Smooth muscle cell (in vitro differentiated cells): ENCODE data around the gene BICD2. TPM values are rescaled to one million over a fixed set of nuclear protein-coding genes. Genes with fewer than 3 reads are reported as not detected.

ENCODE experiments used
- DNase-seq: peaks from one replicate; lab custom pipeline; 2025; ENCODE audit not compliant: unreplicated experiment; lab: John Stamatoyannopoulos, UW
- H2AFZ ChIP-seq: fragments of 200-600 bp; sonication (generic); 2 replicates; pipeline ENCODE4 v1.6.0; 2016; ENCODE audit warnings: antibody characterized with exemption, low read depth, mild to moderate bottlenecking
- H3F3A ChIP-seq: fragments of 200-600 bp; sonication (generic); 2 replicates; pipeline ENCODE4 v1.6.0; 2017; ENCODE audit warnings: antibody characterized with exemption, low read depth
- H3K27ac ChIP-seq: fragments of 200-600 bp; sonication (generic); 2 replicates; pipeline ENCODE4 v1.5.1; 2016; ENCODE audit warnings: low read depth, mild to moderate bottlenecking
- H3K27me3 ChIP-seq: fragments of 200-600 bp; sonication (generic); 2 replicates; pipeline ENCODE4 v1.6.1; 2016; ENCODE audit warnings: low read depth, mild to moderate bottlenecking
- H3K36me3 ChIP-seq: fragments of 200-600 bp; sonication (generic); 2 replicates; pipeline ENCODE4 v1.5.1; 2016; ENCODE audit warnings: low read depth
- H3K4me1 ChIP-seq: fragments of 200-600 bp; sonication (generic); 2 replicates; pipeline ENCODE4 v1.5.1; 2016; ENCODE audit warnings: low read depth
- H3K4me2 ChIP-seq: fragments of 200-600 bp; sonication (generic); 2 replicates; pipeline ENCODE4 v1.6.0; 2016; ENCODE audit warnings: mild to moderate bottlenecking
- H3K4me3 ChIP-seq: fragments of 200-600 bp; sonication (generic); 2 replicates; pipeline ENCODE4 v1.5.1; 2016; ENCODE audit warnings: mild to moderate bottlenecking
- H3K79me2 ChIP-seq: fragments of 200-600 bp; sonication (generic); 2 replicates; pipeline ENCODE4 v1.6.0; 2016; ENCODE audit warnings: low read depth, mild to moderate bottlenecking
- H3K9ac ChIP-seq: fragments of 200-600 bp; sonication (generic); 2 replicates; pipeline ENCODE4 v1.6.0; 2016; ENCODE audit warnings: low read depth
- H3K9me3 ChIP-seq: fragments of 200-600 bp; sonication (generic); replicated peaks from 2 replicates; pipeline ENCODE4 v1.5.1; 2016; ENCODE audit warnings: low read depth
- H4K20me1 ChIP-seq: fragments of 200-600 bp; sonication (generic); 2 replicates; pipeline ENCODE4 v1.6.0; 2016; ENCODE audit warnings: low read depth
- WGBS: methylation state at CpG from one replicate; pipeline ENCODE4 v1.1.7; 2016; ENCODE audit warnings: low lambda C conversion rate; 5-methylcytosine and 5-hydroxymethylcytosine counted together
- polyA plus RNA-seq: library from polyadenylated mRNA; unstranded; fragments of >200 nt; fragmentation: Nextera tagmentation; extraction: Ambion mirVana; gene quantifications from 2 replicates; pipeline ENCODE4 v1.2.1, GENCODE V29; 2016
- total RNA-seq: library from RNA; depleted of rRNA; stranded (reverse); fragments of >200 nt; gene quantifications from 2 replicates; pipeline ENCODE4 v1.2.3, GENCODE V29; 2014
- TF ChIP-seq, protein P1 (sequence below): fragments of 200-600 bp; sonication (generic); IDR thresholded peaks from 2 replicates; pipeline ENCODE4 v1.5.1; 2017; ENCODE audit warnings: borderline replicate concordance, mild to moderate bottlenecking, antibody characterized with exemption; ENCODE audit not compliant: insufficient read depth, poor library complexity, severe bottlenecking

BICD2 gene
- total and polyA plus RNA-seq, 2 experiments from 2014 or later, result 28.1 to 29.1 TPM

DNA sequence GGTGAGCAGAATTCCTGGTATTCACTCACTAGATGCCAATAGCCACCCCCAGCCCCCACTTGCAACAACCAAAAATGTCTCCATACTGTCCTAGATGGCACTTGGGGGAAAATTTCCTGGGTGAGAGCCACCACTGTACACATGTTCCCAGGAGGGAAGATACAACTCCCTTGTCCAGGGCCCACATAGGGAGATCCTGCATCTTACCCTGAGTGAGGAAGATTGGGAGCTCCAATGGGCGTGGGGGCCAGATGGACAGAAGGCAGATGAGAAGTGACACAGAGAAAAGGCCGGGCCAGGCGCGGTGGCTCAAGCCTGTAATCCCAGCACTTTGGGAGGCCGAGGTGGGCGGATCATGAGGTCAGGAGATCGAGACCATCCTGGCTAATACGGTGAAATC, 82.4 kb downstream of the BICD2 start:
- Histone ChIP-seq H3K4me2 (no peak overlapping the region), H3K9ac (no peak overlapping the region), H2AFZ (no peak overlapping the region), H3K9me3 (no peaks in the 10 kb centered on the region), H3K36me3 (no peaks in the 10 kb centered on the region), H3K27me3 (no peaks in the 10 kb centered on the region), H3K27ac (no peak overlapping the region), H3K4me3 (no peak overlapping the region), H3F3A (no peaks in the 10 kb centered on the region), H3K4me1 (no peaks in the 10 kb centered on the region), H4K20me1 (no peaks in the 10 kb centered on the region), H3K79me2 (no peaks in the 10 kb centered on the region)
- DNase-seq, result no peak
- TF ChIP-seq, protein P1, sequence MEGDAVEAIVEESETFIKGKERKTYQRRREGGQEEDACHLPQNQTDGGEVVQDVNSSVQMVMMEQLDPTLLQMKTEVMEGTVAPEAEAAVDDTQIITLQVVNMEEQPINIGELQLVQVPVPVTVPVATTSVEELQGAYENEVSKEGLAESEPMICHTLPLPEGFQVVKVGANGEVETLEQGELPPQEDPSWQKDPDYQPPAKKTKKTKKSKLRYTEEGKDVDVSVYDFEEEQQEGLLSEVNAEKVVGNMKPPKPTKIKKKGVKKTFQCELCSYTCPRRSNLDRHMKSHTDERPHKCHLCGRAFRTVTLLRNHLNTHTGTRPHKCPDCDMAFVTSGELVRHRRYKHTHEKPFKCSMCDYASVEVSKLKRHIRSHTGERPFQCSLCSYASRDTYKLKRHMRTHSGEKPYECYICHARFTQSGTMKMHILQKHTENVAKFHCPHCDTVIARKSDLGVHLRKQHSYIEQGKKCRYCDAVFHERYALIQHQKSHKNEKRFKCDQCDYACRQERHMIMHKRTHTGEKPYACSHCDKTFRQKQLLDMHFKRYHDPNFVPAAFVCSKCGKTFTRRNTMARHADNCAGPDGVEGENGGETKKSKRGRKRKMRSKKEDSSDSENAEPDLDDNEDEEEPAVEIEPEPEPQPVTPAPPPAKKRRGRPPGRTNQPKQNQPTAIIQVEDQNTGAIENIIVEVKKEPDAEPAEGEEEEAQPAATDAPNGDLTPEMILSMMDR, result no peak
- WGBS, result 92% methylated on average over 8 of the region's 8 CpGs

- peak overlapping the region; percentile 72 for H3K27ac ChIP-seq
- WGBS, result 80% methylated on average over 12 of the region's 12 CpGs
These were observed 84.2 kb downstream of the BICD2 start for GRCh38 chr9:92680166-92681119.

GRCh38 chr9:92679413-92680165, 85.0 kb downstream of the BICD2 start:
- Histone ChIP-seq H3K79me2 (no peaks in the 10 kb centered on the region), H3K9me3 (no peaks in the 10 kb centered on the region), H3K27me3 (no peaks in the 10 kb centered on the region), H3K4me2 (no peak overlapping the region), H3F3A (no peaks in the 10 kb centered on the region), H4K20me1 (no peaks in the 10 kb centered on the region), H3K27ac (peak overlapping the region; percentile 72), H3K9ac (no peak overlapping the region), H3K4me3 (no peak overlapping the region), H3K36me3 (no peaks in the 10 kb centered on the region), H3K4me1 (no peaks in the 10 kb centered on the region), H2AFZ (no peak overlapping the region)
- 85% methylated on average over 14 of the region's 14 CpGs for WGBS
- no peak for DNase-seq
- TF ChIP-seq, protein P1, result no peak

More at GRCh38 chr9:92680166-92681119, 84.2 kb downstream of the BICD2 start:
- H3K9me3 ChIP-seq, result no peaks in the 10 kb centered on the region
- H3K4me2 ChIP-seq, result no peak overlapping the region
- no peaks in the 10 kb centered on the region for H3F3A ChIP-seq
- no peak overlapping the region for H2AFZ ChIP-seq
- no peaks in the 10 kb centered on the region for H3K36me3 ChIP-seq
- peak overlapping the region; percentile 40 for H3K9ac ChIP-seq
- DNase-seq, result no peak
- no peaks in the 10 kb centered on the region for H3K4me1 ChIP-seq
- H4K20me1 ChIP-seq, result no peaks in the 10 kb centered on the region
- no peaks in the 10 kb centered on the region for H3K79me2 ChIP-seq
- TF ChIP-seq, protein P1, result no peak
- H3K4me3 ChIP-seq, result no peak overlapping the region
- no peaks in the 10 kb centered on the region for H3K27me3 ChIP-seq
